Breast epithelium (tissue), 4 donors: ENCODE measurements around the gene CAVIN4. TPM values are rescaled to one million over a fixed set of nuclear protein-coding genes. Genes with fewer than 3 reads are reported as not detected.

Experiments
- DNase-seq, 2 donors: peaks; one replicate each; pipeline ENCODE4 v3.0.0-alpha.2; 2019; ENCODE audit warnings: low spot score in 2 of 2
- H3K27ac ChIP-seq, 2 donors: fragments of 200-600 bp; sonication (generic) in 1 of 2; one replicate each; pipeline ENCODE4 v1.5.1; 2016 to 2019; ENCODE audit warnings: mild to moderate bottlenecking in 1 of 2
- H3K27me3 ChIP-seq, 2 donors: fragments of 200-600 bp; sonication (generic) in 1 of 2; one replicate each; pipeline versions ENCODE4 v1.5.1 to v1.6.0; 2017 to 2019; ENCODE audit warnings: control low read depth in 1 of 2, mild to moderate bottlenecking in 1 of 2
- H3K36me3 ChIP-seq: fragments of 200-600 bp; one replicate; pipeline ENCODE4 v1.5.1; 2019
- H3K4me1 ChIP-seq, 2 donors: fragments of 200-600 bp; sonication (generic); one replicate each; pipeline ENCODE4 v1.5.1; 2016 to 2019; ENCODE audit warnings: control low read depth in 1 of 2
- H3K4me3 ChIP-seq, 3 donors: fragments of 200-600 bp; sonication (generic); 1 replicate in 2 of 3; 2 replicates in 1 of 3; pipeline ENCODE4 v1.5.1; 2016 to 2019; ENCODE audit warnings: mild to moderate bottlenecking in 3 of 3, moderate library complexity in 2 of 3
- H3K9me3 ChIP-seq, 2 donors: fragments of 200-600 bp; sonication (generic) in 1 of 2; one replicate each; pipeline ENCODE4 v1.5.1; 2016 to 2019; ENCODE audit warnings: control low read depth in 1 of 2
- CTCF ChIP-seq, 3 donors: fragments of 450-650 bp; IDR thresholded peaks; one replicate each; pipeline ENCODE4 v1.5.1; 2016 to 2017; ENCODE audit warnings: antibody characterized with exemption in 3 of 3, mild to moderate bottlenecking in 3 of 3, moderate library complexity in 3 of 3
- POLR2A ChIP-seq: fragments of 450-650 bp; IDR thresholded peaks from one replicate; pipeline ENCODE4 v1.6.1; 2016; ENCODE audit warnings: antibody characterized with exemption, mild to moderate bottlenecking, moderate library complexity
- POLR2AphosphoS5 ChIP-seq, 3 donors: sonication (generic); formaldehyde crosslinking; IDR thresholded peaks; one replicate each; pipeline ENCODE4 v1.6.1; 2017; ENCODE audit warnings: antibody characterized with exemption in 3 of 3
- intact Hi-C: fragments of 100-400 bp; cut with DNase I; formaldehyde crosslinking; loops from one replicate; pipeline ENCODE4 v1.15.1; 2023; ENCODE audit warnings: low total_unique reads
- total RNA-seq, 3 donors: library from RNA; depleted of rRNA; stranded (reverse); fragments of >200 nt; gene quantifications; one replicate each; pipeline ENCODE4 v1.1.0, GENCODE V29; 2016

Gene CAVIN4
- total RNA-seq, 3 donors from 2014 or later = 0.16 to 0.33 (median 0.29) TPM

DNA sequence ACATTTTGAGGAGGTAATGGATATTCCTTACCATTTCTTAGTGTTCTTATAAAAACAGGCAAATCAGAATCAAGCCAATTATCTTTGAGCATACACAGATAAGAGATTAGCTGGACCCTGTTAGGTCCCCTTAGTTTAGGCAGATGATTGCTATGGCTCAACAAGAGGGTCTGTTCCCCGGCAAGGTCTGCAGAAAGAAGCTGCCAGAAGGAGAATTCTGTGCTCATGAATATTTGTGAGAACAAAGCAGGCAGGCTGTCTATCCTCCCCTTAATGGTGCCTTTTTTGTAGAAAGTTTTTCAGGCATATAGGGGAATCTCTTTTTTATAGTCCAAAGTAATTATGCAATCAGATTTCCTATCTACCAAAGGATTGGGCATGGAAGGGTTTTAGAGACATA lies 27.5 kb downstream of the CAVIN4 start:
- intact Hi-C loops = no loop called here

DNA sequence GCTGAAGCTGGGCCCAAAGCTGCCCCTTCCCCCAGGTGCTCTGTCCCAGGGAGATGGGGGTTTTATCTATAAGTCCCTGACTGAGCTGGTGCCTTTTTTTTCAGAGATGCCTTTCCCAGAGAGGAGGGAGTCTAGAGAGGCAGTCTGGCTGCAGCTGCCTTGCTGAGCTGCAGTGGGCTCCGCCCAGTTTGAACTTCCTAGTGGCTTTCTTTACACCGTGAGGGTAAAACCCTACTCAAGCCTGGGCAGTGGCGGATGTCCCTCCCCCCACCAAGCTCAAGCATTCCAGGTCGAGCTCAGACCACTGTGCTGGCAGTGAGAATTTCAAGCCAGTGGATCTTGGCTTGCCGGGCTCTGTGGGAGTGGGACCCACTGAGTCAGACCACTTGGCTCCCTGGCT lies 41.3 kb downstream of the CAVIN4 start:
- intact Hi-C loops = no loop called here
- H3K27me3 ChIP-seq = no peaks in the 10 kb centered on the region
- no peak overlapping the region for H3K27ac ChIP-seq
- no peak overlapping the region for H3K4me3 ChIP-seq
- H3K4me1 ChIP-seq = no peaks in the 10 kb centered on the region
- H3K36me3 ChIP-seq = no peaks in the 10 kb centered on the region
- TF ChIP-seq CTCF (IDR thresholded peaks at IDR 0.05) = no peak
- TF ChIP-seq POLR2AphosphoS5 (IDR thresholded peaks at IDR 0.05) = no peak
- no peak for TF ChIP-seq POLR2A
- peaks cover 4 to 9% of the 10 kb centered on the region in 2 donors for H3K9me3 ChIP-seq
- no peak for DNase-seq

More for the DNA sequence above, 27.5 kb downstream of the CAVIN4 start:
- H3K4me3 ChIP-seq = no peak overlapping the region
- no peaks in the 10 kb centered on the region for H3K9me3 ChIP-seq
- H3K4me1 ChIP-seq = no peaks in the 10 kb centered on the region
- TF ChIP-seq POLR2A (no peak), CTCF (IDR thresholded peaks at IDR 0.05) (no peak), POLR2AphosphoS5 (IDR thresholded peaks at IDR 0.05) (no peak)
- H3K27ac ChIP-seq = no peak overlapping the region
- no peaks in the 10 kb centered on the region for H3K36me3 ChIP-seq
- no peak for DNase-seq
- H3K27me3 ChIP-seq = no peaks in the 10 kb centered on the region

- Histone ChIP-seq H3K4me3 (no peak overlapping the region), H3K27me3 (no peaks in the 10 kb centered on the region), H3K9me3 (peaks cover 4 to 9% of the 10 kb centered on the region in 2 donors), H3K36me3 (no peaks in the 10 kb centered on the region), H3K4me1 (no peaks in the 10 kb centered on the region), H3K27ac (no peak overlapping the region)
- no peak for DNase-seq
- no peak for TF ChIP-seq POLR2AphosphoS5 (IDR thresholded peaks at IDR 0.05)
- intact Hi-C loops = no loop called here
These were observed 41.8 kb downstream of the CAVIN4 start for GRCh38 chr9:100619665-100620064.

DNA sequence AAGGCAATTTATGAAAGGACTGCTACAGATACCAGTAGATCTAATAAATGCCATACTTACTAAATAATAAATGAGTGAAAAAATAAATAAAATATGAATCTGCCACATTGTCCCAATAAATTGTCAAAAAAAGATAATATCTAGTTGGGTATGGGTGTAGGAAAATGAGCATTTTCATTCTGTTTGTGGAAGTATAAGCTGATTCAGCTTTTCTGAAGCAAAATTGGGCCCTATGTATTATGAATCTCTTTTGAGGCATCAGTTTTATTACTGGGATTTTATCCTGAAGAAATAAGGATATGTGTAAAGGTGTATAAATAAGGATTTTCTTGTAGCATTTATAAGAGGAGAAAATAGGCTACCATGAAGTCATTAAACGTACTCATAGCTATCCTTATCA lies 46.1 kb downstream of the CAVIN4 start:
- no peak overlapping the region for H3K27ac ChIP-seq
- TF ChIP-seq CTCF (IDR thresholded peaks at IDR 0.05) (no peak), POLR2A (no peak), POLR2AphosphoS5 (IDR thresholded peaks at IDR 0.05) (no peak)
- H3K4me3 ChIP-seq = no peak overlapping the region
- H3K36me3 ChIP-seq = no peaks in the 10 kb centered on the region
- no peak for DNase-seq
- H3K27me3 ChIP-seq = no peaks in the 10 kb centered on the region
- no peaks in the 10 kb centered on the region for H3K9me3 ChIP-seq
- intact Hi-C loops = no loop called here
- H3K4me1 ChIP-seq = no peaks in the 10 kb centered on the region

- Histone ChIP-seq H3K4me3 (no peak overlapping the region), H3K9me3 (no peaks in the 10 kb centered on the region), H3K27me3 (no peaks in the 10 kb centered on the region), H3K27ac (no peak overlapping the region), H3K36me3 (no peaks in the 10 kb centered on the region), H3K4me1 (no peaks in the 10 kb centered on the region)
- intact Hi-C loops = no loop called here
- no peak for DNase-seq
- TF ChIP-seq CTCF (IDR thresholded peaks at IDR 0.05) (no peak), POLR2A (no peak), POLR2AphosphoS5 (IDR thresholded peaks at IDR 0.05) (no peak)
These were observed 49.1 kb downstream of the CAVIN4 start for GRCh38 chr9:100626949-100627348.

- Histone ChIP-seq H3K4me1 (no peaks in the 10 kb centered on the region), H3K27me3 (peaks cover 0 to 5% of the 10 kb centered on the region in 2 donors), H3K27ac (no peak overlapping the region), H3K36me3 (no peaks in the 10 kb centered on the region), H3K4me3 (no peak overlapping the region), H3K9me3 (no peaks in the 10 kb centered on the region)
- TF ChIP-seq POLR2AphosphoS5 (IDR thresholded peaks at IDR 0.05) (no peak), POLR2A (no peak), CTCF (IDR thresholded peaks at IDR 0.05) (no peak)
- DNase-seq = no peak
- intact Hi-C loops = no loop called here
These were observed 59.9 kb downstream of the CAVIN4 start for GRCh38 chr9:100637787-100638186.
